Large intestine (tissue), 3 donors: ENCODE measurements around the gene PPM1M. TPM values are rescaled to one million over a fixed set of nuclear protein-coding genes. Genes with fewer than 3 reads are reported as not detected.
"Not testable (repeated sequence)": the region's sequence is repeated elsewhere in the genome, so short reads cannot be mapped to it uniquely, and the experiment has no call there.

Experiments used
- DNase-seq, 2 donors: peaks; one replicate each; pipeline versions ENCODE4 v3.0.0 to v3.0.0-alpha.2; 2013
- H3K27ac ChIP-seq: one replicate; pipeline ENCODE4 v1.5.1; 2013; ENCODE audit warnings: low read length
- H3K27me3 ChIP-seq: 2 replicates; pipeline ENCODE4 v1.6.1; 2013; ENCODE audit warnings: low read length; ENCODE audit not compliant: control insufficient read depth, insufficient read depth
- H3K36me3 ChIP-seq: 2 replicates; pipeline ENCODE4 v1.6.1; 2013; ENCODE audit warnings: low read length; ENCODE audit not compliant: control insufficient read depth, insufficient read depth
- H3K4me1 ChIP-seq: one replicate; pipeline ENCODE4 v1.6.1; 2013; ENCODE audit warnings: low read length; ENCODE audit not compliant: control insufficient read depth, insufficient read depth
- H3K4me3 ChIP-seq: one replicate; pipeline ENCODE4 v1.5.1; 2013; ENCODE audit warnings: low read length
- H3K9me3 ChIP-seq: one replicate; pipeline ENCODE4 v1.6.1; 2013; ENCODE audit warnings: mild to moderate bottlenecking, low read depth, low read length, moderate library complexity; ENCODE audit not compliant: control insufficient read depth
- WGBS: methylation state at CpG from one replicate; pipeline ENCODE4 v1.1.5; 2013; ENCODE audit warnings: low lambda C conversion rate; ENCODE audit not compliant: insufficient coverage; 5-methylcytosine and 5-hydroxymethylcytosine counted together
- polyA plus RNA-seq: library from polyadenylated mRNA; unstranded; fragments of 120-200 nt; gene quantifications from one replicate; pipeline ENCODE4 v1.2.1, GENCODE V29; 2013

The PPM1M gene
- polyA plus RNA-seq, 1 donor, result 11.0 TPM

DNA sequence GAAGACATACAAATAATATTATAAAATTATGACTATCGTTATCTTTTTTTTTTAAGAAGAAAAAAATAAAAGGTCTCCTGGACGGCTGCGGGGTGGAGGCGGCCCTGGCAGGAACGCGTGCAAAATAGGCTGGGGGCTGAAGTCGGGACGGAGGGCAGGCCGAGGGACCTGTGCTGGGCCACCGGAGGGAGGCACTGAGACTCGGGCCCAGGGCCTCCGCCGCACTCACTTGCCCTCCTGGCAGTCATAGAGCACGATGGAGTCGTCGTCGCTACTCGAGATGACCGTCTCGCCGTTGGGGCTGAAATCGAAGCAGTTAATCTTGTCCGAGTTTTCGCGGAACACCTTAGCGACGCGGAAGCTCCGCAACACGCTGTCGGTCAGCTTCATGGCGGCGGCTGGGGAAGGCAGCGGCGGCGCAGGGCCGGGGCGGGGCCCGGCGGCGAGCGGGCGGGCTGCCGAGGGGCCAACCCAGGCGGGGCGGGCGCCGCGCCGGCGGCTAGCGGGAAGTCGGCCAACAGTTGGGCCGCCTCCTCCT, 32.5 kb downstream of the PPM1M start:
- no peaks in the 10 kb centered on the region for H3K27me3 ChIP-seq
- no peaks in the 10 kb centered on the region for H3K9me3 ChIP-seq
- no peak for DNase-seq
- WGBS, result no CpG with 5 or more reads among the region's 54 CpGs
- peaks cover 5% of the 10 kb centered on the region for H3K36me3 ChIP-seq
- peaks cover 30% of the 10 kb centered on the region for H3K4me1 ChIP-seq
- H3K27ac ChIP-seq, result peak overlapping the region; percentile 96
- peak overlapping the region; percentile 93 for H3K4me3 ChIP-seq

DNA sequence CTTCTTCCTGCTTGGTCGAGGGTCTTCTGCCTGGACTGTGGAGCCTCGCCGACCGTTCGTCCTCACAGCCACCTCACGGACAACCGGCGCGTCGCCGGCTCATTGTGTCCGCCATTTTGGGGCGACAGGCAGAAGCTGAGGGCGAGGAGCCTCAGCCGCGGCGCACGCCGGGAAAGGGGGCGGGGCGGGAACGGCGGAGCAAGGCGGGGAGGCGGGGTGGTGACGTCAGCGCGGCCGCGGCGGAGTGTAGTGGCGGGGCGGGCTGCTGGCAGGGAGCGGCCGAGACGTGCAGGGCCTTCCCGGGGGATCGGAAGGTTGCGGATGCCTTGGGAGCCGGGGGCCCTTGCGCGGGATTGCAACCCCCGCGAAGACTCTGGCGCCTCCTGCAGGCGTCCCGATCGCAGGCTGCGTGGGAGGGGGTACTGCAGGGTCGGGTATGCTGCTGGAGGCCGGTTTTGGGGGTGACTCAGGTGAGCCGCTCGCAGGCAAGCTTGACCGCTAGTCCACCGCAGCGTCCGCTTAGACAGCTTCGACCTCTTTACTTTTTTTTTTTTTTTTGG, 33.0 kb downstream of the PPM1M start, which contains the start of gene WDR82:
Gene WDR82 (minus strand): TSS at position 140 of the 560 bp plus-strand sequence. CDS start 288 bp downstream, outside the sequence.
- DNase-seq, result peak; percentile 95
- H3K36me3 ChIP-seq, result peaks cover 5% of the 10 kb centered on the region
- H3K27ac ChIP-seq, result peak within 1 kb of the TSS; percentile 96
- H3K4me3 ChIP-seq, result peak within 1 kb of the TSS; percentile 93
- peaks cover 36% of the 10 kb centered on the region for H3K4me1 ChIP-seq
- no peaks in the 10 kb centered on the region for H3K9me3 ChIP-seq
- WGBS, result no CpG with 5 or more reads among the region's 58 CpGs
- no peaks in the 10 kb centered on the region for H3K27me3 ChIP-seq

DNA sequence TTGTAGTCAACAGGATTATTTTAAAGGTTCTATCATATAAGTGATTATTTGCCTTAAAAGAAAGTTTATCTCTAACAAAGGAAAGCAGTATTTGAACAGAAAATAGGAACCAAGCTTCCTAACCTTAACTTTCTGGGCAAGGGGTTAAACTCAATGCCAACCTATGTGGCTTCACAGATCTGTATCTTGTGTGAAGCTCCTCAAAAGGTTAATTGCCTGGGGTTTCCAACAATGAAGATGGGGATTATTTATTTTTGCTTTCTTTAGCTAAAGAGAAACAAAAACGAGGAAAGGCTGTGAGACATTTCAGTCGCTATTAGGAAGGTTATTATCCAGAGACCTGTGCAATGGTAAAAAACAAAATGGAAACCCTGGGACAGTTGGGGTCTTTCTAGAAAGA, 34.0 kb downstream of the PPM1M start:
- 69% methylated on average over 2 of the region's 2 CpGs for WGBS
- H3K27me3 ChIP-seq, result no peaks in the 10 kb centered on the region
- H3K4me3 ChIP-seq, result peak overlapping the region; percentile 93
- H3K36me3 ChIP-seq, result peaks cover 2% of the 10 kb centered on the region
- peak overlapping the region; percentile 96 for H3K27ac ChIP-seq
- H3K4me1 ChIP-seq, result peaks cover 46% of the 10 kb centered on the region
- peak in 1 of 2 donors; percentile 9 for DNase-seq
- no peaks in the 10 kb centered on the region for H3K9me3 ChIP-seq

DNA sequence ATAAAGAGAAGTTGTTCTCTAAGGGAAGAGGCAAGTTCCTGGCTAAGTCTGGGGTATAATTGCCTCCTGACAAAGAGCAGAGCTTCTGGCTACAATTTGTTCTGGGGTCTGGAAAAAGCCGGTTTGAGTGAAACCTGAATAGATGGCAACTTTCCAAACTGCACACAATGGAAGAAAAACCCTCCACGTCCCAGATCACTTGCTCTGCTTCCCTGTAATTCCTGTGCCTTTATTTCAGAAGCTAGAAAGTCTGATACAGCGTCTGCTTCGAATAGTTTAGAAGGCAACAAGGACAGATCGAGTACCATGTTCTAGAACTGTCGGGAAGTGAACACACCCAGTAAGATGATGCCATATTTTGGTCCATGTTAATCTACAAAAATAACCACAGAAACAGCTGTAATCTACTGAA, 34.5 kb downstream of the PPM1M start:
- 56% methylated on average over 3 of the region's 6 CpGs for WGBS
- Histone ChIP-seq H3K36me3 (no peaks in the 10 kb centered on the region), H3K27ac (peak overlapping the region; percentile 96), H3K27me3 (no peaks in the 10 kb centered on the region), H3K4me1 (peaks cover 51% of the 10 kb centered on the region), H3K4me3 (no peak overlapping the region), H3K9me3 (no peaks in the 10 kb centered on the region)
- peak in 1 of 2 donors; percentile 30 for DNase-seq

DNA sequence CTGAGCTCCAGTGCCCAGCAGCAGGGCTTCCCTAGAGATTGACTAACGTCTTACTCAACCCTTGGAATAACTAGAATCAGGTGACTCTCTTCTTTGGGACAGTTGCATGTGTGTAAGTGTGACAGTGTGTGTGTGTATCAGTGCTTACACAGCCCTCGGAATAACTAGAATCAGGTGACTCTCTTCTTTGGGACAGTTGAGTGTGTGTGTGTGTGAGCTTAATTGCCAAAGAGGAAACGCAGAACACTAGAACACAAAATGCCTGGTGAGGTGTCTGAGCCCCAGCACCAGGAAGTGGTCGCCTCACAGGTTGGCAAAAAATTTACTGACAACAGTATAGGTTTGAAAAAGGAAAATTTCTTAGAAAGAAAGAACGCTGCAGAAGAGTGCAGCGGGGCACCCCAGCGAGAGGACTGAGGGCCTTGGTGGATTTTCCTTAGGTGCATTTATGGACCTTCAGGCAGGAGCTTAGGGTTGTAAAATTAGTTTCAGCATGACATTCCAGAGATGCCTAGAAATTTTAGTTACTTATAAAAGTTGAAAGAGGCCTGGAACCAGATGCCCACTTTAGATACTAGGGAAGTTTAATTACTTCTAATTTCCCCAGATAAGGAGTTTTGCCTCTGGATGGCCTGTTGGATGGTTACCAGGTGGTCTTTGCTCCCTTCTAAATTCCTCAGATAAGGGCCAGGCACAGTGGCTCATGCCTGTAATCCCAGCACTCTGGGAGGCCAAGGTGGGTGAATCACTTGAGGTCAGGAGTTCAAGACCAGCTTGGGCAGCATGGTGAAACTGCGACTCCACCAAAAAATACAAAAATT, 36.6 kb downstream of the PPM1M start:
- H3K4me3 ChIP-seq, result no peak overlapping the region
- H3K4me1 ChIP-seq, result peaks cover 47% of the 10 kb centered on the region
- no peaks in the 10 kb centered on the region for H3K9me3 ChIP-seq
- no peaks in the 10 kb centered on the region for H3K27me3 ChIP-seq
- peak overlapping the region; percentile 83 for H3K27ac ChIP-seq
- H3K36me3 ChIP-seq, result no peaks in the 10 kb centered on the region
- DNase-seq, result peak; percentile 78 to 87
- no CpG with 5 or more reads among the region's 8 CpGs for WGBS

DNA sequence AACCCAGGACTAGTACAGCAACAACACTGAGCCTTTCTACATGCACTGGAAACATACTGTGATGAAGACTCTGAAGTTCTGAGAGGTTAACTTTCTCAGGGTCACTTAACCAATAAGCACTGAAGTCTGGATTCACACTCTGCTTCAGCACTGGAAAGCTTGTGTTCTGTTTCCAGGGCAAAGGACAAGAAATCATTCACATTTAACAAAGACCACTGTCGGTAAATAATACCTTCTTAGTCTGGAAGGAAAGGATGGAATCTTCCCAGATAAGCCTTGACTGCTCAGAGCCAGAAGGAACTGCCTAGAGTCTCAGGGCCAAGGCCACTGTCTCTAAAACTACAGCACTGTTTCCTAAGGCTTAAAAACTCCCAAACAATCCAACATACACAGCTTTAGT, 37.7 kb downstream of the PPM1M start:
- peak in 1 of 2 donors; percentile 63 for DNase-seq
- Histone ChIP-seq H3K27me3 (no peaks in the 10 kb centered on the region), H3K27ac (peak overlapping the region; percentile 83), H3K9me3 (no peaks in the 10 kb centered on the region), H3K36me3 (no peaks in the 10 kb centered on the region), H3K4me3 (no peak overlapping the region), H3K4me1 (peaks cover 47% of the 10 kb centered on the region)
- no CpG with 5 or more reads among the region's 1 CpG for WGBS

DNA sequence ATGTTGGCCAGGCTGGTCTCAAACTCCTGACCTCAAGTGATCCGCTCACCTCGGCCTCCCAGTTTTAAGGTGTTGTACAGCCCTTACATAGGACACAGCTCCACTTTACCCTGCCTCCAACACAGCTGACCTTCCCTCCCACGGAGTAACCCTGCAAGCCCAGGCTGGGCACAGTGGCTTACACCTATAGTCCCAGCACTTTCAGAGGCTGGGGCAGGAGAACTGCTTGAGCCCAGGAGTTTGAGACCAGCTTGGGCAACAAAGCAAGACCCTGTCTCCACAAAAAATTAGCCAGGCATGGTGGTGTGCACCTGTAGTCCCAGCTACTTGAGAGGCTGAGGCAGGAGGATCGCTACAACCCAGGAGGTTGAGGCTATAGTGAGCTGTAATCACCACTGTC, 38.5 kb downstream of the PPM1M start:
- DNase-seq, result peak in 1 of 2 donors; percentile 2
- not testable (repeated sequence) for H3K4me3 ChIP-seq, H3K27me3 ChIP-seq, H3K9me3 ChIP-seq, H3K36me3 ChIP-seq
- Histone ChIP-seq H3K4me1 (peaks cover 53% of the 10 kb centered on the region), H3K27ac (peak overlapping the region; percentile 83)
- no CpG with 5 or more reads among the region's 4 CpGs for WGBS

DNA sequence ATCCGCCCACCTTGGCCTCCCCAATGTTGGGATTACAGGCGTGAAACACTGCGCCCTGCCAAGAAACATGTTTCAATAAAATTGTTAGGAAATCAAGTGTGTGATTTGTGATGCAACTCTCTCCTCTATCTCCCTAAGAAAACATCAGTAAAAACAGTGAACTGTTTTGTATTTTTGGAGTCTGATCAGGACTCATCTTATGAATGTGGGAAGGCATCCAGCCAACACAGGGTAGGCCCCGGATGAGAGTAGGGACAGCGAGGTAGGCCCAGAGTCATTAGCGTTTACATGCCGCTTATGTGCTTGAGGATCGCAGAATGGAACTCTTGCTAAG, 41.2 kb downstream of the PPM1M start:
- Histone ChIP-seq H3K4me3 (peak overlapping the region; percentile 81), H3K36me3 (peaks cover 6% of the 10 kb centered on the region), H3K9me3 (no peaks in the 10 kb centered on the region), H3K27me3 (no peaks in the 10 kb centered on the region), H3K4me1 (peaks cover 45% of the 10 kb centered on the region), H3K27ac (peak overlapping the region; percentile 97)
- WGBS, result 100% methylated on average over 1 of the region's 8 CpGs
- no peak for DNase-seq

DNA sequence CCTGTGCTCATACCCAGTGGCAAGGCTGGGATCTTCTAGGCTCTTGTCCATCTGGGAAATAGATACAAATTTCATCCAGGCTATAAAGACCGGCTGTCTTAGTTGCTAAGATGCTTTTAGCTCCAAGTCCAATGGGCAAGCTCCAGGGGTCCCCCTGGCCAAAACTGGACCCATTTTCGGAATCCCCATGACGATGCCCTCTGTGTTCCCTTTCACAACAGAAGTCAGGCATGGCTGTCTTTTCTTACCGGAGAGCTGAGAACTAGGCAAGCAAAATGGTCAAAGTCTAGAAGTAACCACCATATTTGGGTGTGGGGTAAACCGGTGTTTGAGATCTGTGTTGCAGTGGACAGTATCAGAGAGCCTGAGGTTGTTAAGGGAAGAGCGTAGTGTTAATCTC, 43.1 kb downstream of the PPM1M start:
- no peak overlapping the region for H3K4me3 ChIP-seq
- no peak for DNase-seq
- H3K4me1 ChIP-seq, result peaks cover 47% of the 10 kb centered on the region
- peaks cover 25% of the 10 kb centered on the region for H3K36me3 ChIP-seq
- no CpG with 5 or more reads among the region's 6 CpGs for WGBS
- peak overlapping the region; percentile 97 for H3K27ac ChIP-seq
- no peaks in the 10 kb centered on the region for H3K27me3 ChIP-seq
- no peaks in the 10 kb centered on the region for H3K9me3 ChIP-seq

DNA sequence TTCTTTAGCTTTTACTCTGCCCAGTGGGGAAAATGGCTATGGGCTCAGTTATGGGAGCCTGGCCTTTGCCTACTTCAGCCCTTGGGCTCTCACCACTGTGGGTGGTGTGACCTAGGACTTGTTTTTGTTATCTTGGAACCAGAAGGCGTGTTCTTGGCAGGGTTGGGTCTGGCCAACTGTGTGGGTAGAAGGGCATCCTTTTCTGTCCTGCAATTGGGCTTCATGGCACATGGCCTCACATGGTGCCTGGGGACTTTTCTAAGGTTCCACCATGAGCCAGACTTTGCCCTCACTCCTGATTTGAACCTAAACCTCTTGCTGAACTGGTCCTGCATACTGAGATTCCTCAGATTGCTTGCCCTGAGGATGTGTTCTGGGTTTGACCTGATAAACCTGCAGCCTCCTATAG, 43.8 kb downstream of the PPM1M start:
- no CpG with 5 or more reads among the region's 1 CpG for WGBS
- H3K9me3 ChIP-seq, result no peaks in the 10 kb centered on the region

More for the DNA sequence above, 43.8 kb downstream of the PPM1M start:
- peaks cover 30% of the 10 kb centered on the region for H3K36me3 ChIP-seq
- H3K27ac ChIP-seq, result peak overlapping the region; percentile 97
- peaks cover 47% of the 10 kb centered on the region for H3K4me1 ChIP-seq
- H3K27me3 ChIP-seq, result no peaks in the 10 kb centered on the region
- DNase-seq, result no peak
- no peak overlapping the region for H3K4me3 ChIP-seq
